NCI-H774 (cell line): ENCODE data around the gene GJC1.

Experiments used
- DNase-seq: peaks from one replicate; lab custom pipeline; 2025; lab: John Stamatoyannopoulos, UW

Gene GJC1

GRCh38 chr17:44801880-44802279 is 28.2 kb downstream of the GJC1 start:
- no peak for DNase-seq

GRCh38 chr17:44798356-44798755 is 31.7 kb downstream of the GJC1 start:
- no peak for DNase-seq

- no peak for DNase-seq
Observed at GRCh38 chr17:44797802-44798201, 32.3 kb downstream of the GJC1 start.

- DNase-seq = no peak
Observed at GRCh38 chr17:44796731-44797130, 33.4 kb downstream of the GJC1 start.

- DNase-seq = no peak
Observed at GRCh38 chr17:44795928-44796327, 34.2 kb downstream of the GJC1 start.

GRCh38 chr17:44795421-44795820 is 34.7 kb downstream of the GJC1 start:
- no peak for DNase-seq

- no peak for DNase-seq
Observed at GRCh38 chr17:44794851-44795413, 35.2 kb downstream of the GJC1 start.

- DNase-seq = no peak
Observed at GRCh38 chr17:44793885-44794842, 35.9 kb downstream of the GJC1 start.

- DNase-seq = no peak
Observed at GRCh38 chr17:44792276-44792675, 37.8 kb downstream of the GJC1 start.

GRCh38 chr17:44788139-44788538 is 41.9 kb downstream of the GJC1 start:
- DNase-seq = no peak

GRCh38 chr17:44787271-44787940 is 42.7 kb downstream of the GJC1 start:
- DNase-seq = no peak

- DNase-seq = no peak
Observed at GRCh38 chr17:44786551-44787081, 43.5 kb downstream of the GJC1 start.

- DNase-seq = no peak
Observed at GRCh38 chr17:44785921-44786320, 44.2 kb downstream of the GJC1 start.

- DNase-seq = no peak
Observed at GRCh38 chr17:44782326-44782850, 47.7 kb downstream of the GJC1 start.

GRCh38 chr17:44781551-44782325 is 48.3 kb downstream of the GJC1 start:
- no peak for DNase-seq

GRCh38 chr17:44780845-44781480 is 49.1 kb downstream of the GJC1 start:
- no peak for DNase-seq

GRCh38 chr17:44780161-44780560 is 49.9 kb downstream of the GJC1 start:
- DNase-seq = no peak

GRCh38 chr17:44779211-44780025 is 50.7 kb downstream of the GJC1 start:
- DNase-seq = peak; percentile 66

- no peak for DNase-seq
Observed at GRCh38 chr17:44778656-44779210, 51.4 kb downstream of the GJC1 start.
